Adrenal gland (tissue), 5 donors: ENCODE data around the gene ARHGAP33.

Source experiments
- POLR2A ChIP-seq, 2 donors: fragments of 450-650 bp; IDR thresholded peaks; one replicate each; pipeline ENCODE4 v1.6.1; 2017; ENCODE audit warnings: antibody characterized with exemption in 2 of 2, mild to moderate bottlenecking in 2 of 2, moderate library complexity in 1 of 2
- TF ChIP-seq, protein P1 (sequence below), 6 experiments: fragments of 450-650 bp in 4 of 6; fragments of 200-600 bp in 2 of 6; sonication (generic) in 1 of 6; IDR thresholded peaks; 1 replicate in 5 of 6; 2 replicates in 1 of 6; pipeline versions ENCODE4 v1.5.1 to v1.8.0; 2016 to 2021; ENCODE audit warnings: antibody characterized with exemption in 6 of 6, mild to moderate bottlenecking in 2 of 6, moderate library complexity in 1 of 6
- donor health status: DM: no; HTN: no; CAD: no.

DNA sequence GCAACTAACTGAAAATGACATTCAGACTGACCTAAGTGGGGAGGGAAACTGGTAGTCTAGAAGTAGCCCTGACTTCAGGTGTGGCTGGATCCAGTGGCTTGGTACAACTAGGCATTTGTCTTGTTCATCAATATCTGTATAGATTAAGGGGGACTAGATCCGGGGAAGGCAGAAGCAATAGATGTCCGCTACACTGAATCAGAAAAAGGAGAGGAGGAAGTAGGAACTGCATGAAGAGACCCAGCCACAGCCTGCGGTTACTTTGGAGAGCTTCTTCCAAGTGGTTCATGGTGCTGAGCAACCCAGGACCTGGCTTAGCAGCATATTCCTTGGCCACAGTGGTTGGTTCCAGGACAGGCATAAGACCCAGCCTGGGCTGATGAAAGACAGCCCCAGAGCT is 47.2 kb downstream of the ARHGAP33 start:
- TF ChIP-seq, protein P1, sequence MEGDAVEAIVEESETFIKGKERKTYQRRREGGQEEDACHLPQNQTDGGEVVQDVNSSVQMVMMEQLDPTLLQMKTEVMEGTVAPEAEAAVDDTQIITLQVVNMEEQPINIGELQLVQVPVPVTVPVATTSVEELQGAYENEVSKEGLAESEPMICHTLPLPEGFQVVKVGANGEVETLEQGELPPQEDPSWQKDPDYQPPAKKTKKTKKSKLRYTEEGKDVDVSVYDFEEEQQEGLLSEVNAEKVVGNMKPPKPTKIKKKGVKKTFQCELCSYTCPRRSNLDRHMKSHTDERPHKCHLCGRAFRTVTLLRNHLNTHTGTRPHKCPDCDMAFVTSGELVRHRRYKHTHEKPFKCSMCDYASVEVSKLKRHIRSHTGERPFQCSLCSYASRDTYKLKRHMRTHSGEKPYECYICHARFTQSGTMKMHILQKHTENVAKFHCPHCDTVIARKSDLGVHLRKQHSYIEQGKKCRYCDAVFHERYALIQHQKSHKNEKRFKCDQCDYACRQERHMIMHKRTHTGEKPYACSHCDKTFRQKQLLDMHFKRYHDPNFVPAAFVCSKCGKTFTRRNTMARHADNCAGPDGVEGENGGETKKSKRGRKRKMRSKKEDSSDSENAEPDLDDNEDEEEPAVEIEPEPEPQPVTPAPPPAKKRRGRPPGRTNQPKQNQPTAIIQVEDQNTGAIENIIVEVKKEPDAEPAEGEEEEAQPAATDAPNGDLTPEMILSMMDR (IDR thresholded peaks at IDR 0.05): no peak
- no peak for TF ChIP-seq POLR2A (IDR thresholded peaks at IDR 0.05)
